Measurements from ENCODE around the gene ATP1A2. TPM values are rescaled to one million over a fixed set of nuclear protein-coding genes. Genes with fewer than 3 reads are reported as not detected.

Gene ATP1A2
- total RNA-seq (13.2 TPM), polyA plus RNA-seq (41.5 TPM)

GRCh38 chr1:160115545-160116282 lies at the start of gene ATP1A2:
ATP1A2 (plus strand) TSS chr1:160115759; CDS start chr1:160115862, 103 bp downstream.
- H3K36me3 ChIP-seq (ENCODE audit: insufficient read depth): no peaks in the 10 kb centered on the region
- H3K4me3 ChIP-seq (ENCODE audit: low read depth, low read length): peak within 1 kb of the TSS; percentile 4
- H3K27ac ChIP-seq (ENCODE audit: low read depth): no peak within 1 kb of the TSS
- no peaks in the 10 kb centered on the region for H3K4me1 ChIP-seq (ENCODE audit: insufficient read depth)
- DNase-seq (ENCODE audit: extremely low spot score): no peak
- WGBS: 25% methylated on average over 16 of the region's 16 CpGs

GRCh38 chr1:160066829-160067745 lies 48.5 kb upstream of the ATP1A2 start:
- no peak overlapping the region for H3K27ac ChIP-seq (ENCODE audit: low read depth)
- H3K4me1 ChIP-seq (ENCODE audit: insufficient read depth): no peaks in the 10 kb centered on the region
- DNase-seq (ENCODE audit: extremely low spot score): no peak
- no peaks in the 10 kb centered on the region for H3K36me3 ChIP-seq (ENCODE audit: insufficient read depth)
- 55% methylated on average over 6 of the region's 6 CpGs for WGBS
- no peak overlapping the region for H3K4me3 ChIP-seq (ENCODE audit: low read depth, low read length)

- no peak overlapping the region for H3K27ac ChIP-seq (ENCODE audit: low read depth)
- no peak for DNase-seq (ENCODE audit: extremely low spot score)
- H3K36me3 ChIP-seq (ENCODE audit: insufficient read depth): no peaks in the 10 kb centered on the region
- no peak overlapping the region for H3K4me3 ChIP-seq (ENCODE audit: low read depth, low read length)
- no peaks in the 10 kb centered on the region for H3K4me1 ChIP-seq (ENCODE audit: insufficient read depth)
- WGBS: 73% methylated on average over 5 of the region's 5 CpGs
Measured at GRCh38 chr1:160068225-160068624, 47.3 kb upstream of the ATP1A2 start.

GRCh38 chr1:160069460-160070231 lies 45.9 kb upstream of the ATP1A2 start, which contains the start of gene KCNJ10:
KCNJ10 (minus strand) TSS chr1:160070160; CDS start chr1:160042532, 27,628 bp downstream.
- WGBS: 11% methylated on average over 32 of the region's 32 CpGs
- DNase-seq (ENCODE audit: extremely low spot score): no peak
- H3K4me1 ChIP-seq (ENCODE audit: insufficient read depth): no peaks in the 10 kb centered on the region
- no peaks in the 10 kb centered on the region for H3K36me3 ChIP-seq (ENCODE audit: insufficient read depth)
- H3K27ac ChIP-seq (ENCODE audit: low read depth): no peak within 1 kb of the TSS
- H3K4me3 ChIP-seq (ENCODE audit: low read depth, low read length): peak within 1 kb of the TSS; percentile 29

- Histone ChIP-seq H3K36me3 (ENCODE audit: insufficient read depth) (no peaks in the 10 kb centered on the region), H3K27ac (ENCODE audit: low read depth) (no peak overlapping the region), H3K4me1 (ENCODE audit: insufficient read depth) (no peaks in the 10 kb centered on the region), H3K4me3 (ENCODE audit: low read depth, low read length) (peak overlapping the region; percentile 29)
- 2% methylated on average over 46 of the region's 46 CpGs for WGBS
- peak; percentile 31 for DNase-seq (ENCODE audit: extremely low spot score)
Measured at GRCh38 chr1:160070243-160071163, 45.1 kb upstream of the ATP1A2 start.

- Histone ChIP-seq H3K27ac (ENCODE audit: low read depth) (no peak overlapping the region), H3K4me1 (ENCODE audit: insufficient read depth) (no peaks in the 10 kb centered on the region), H3K36me3 (ENCODE audit: insufficient read depth) (no peaks in the 10 kb centered on the region), H3K4me3 (ENCODE audit: low read depth, low read length) (no peak overlapping the region)
- no peak for DNase-seq (ENCODE audit: extremely low spot score)
- 88% methylated on average over 5 of the region's 5 CpGs for WGBS
Measured at GRCh38 chr1:160071289-160071688, 44.3 kb upstream of the ATP1A2 start.

- H3K4me3 ChIP-seq (ENCODE audit: low read depth, low read length): no peak overlapping the region
- H3K4me1 ChIP-seq (ENCODE audit: insufficient read depth): no peaks in the 10 kb centered on the region
- DNase-seq (ENCODE audit: extremely low spot score): no peak
- no peaks in the 10 kb centered on the region for H3K36me3 ChIP-seq (ENCODE audit: insufficient read depth)
- H3K27ac ChIP-seq (ENCODE audit: low read depth): no peak overlapping the region
- WGBS: 75% methylated on average over 4 of the region's 4 CpGs
Measured at GRCh38 chr1:160074865-160075264, 40.7 kb upstream of the ATP1A2 start.

- no peak overlapping the region for H3K27ac ChIP-seq (ENCODE audit: low read depth)
- 58% methylated on average over 2 of the region's 2 CpGs for WGBS
- no peak for DNase-seq (ENCODE audit: extremely low spot score)
- no peaks in the 10 kb centered on the region for H3K36me3 ChIP-seq (ENCODE audit: insufficient read depth)
- no peaks in the 10 kb centered on the region for H3K4me1 ChIP-seq (ENCODE audit: insufficient read depth)
- no peak overlapping the region for H3K4me3 ChIP-seq (ENCODE audit: low read depth, low read length)
Measured at GRCh38 chr1:160075836-160076235, 39.7 kb upstream of the ATP1A2 start.

- Histone ChIP-seq H3K27ac (ENCODE audit: low read depth) (no peak overlapping the region), H3K36me3 (ENCODE audit: insufficient read depth) (no peaks in the 10 kb centered on the region), H3K4me3 (ENCODE audit: low read depth, low read length) (no peak overlapping the region), H3K4me1 (ENCODE audit: insufficient read depth) (no peaks in the 10 kb centered on the region)
- WGBS: 77% methylated on average over 3 of the region's 3 CpGs
- DNase-seq (ENCODE audit: extremely low spot score): no peak
Measured at GRCh38 chr1:160076295-160076694, 39.3 kb upstream of the ATP1A2 start.

- Histone ChIP-seq H3K27ac (ENCODE audit: low read depth) (no peak overlapping the region), H3K4me3 (ENCODE audit: low read depth, low read length) (no peak overlapping the region), H3K4me1 (ENCODE audit: insufficient read depth) (no peaks in the 10 kb centered on the region), H3K36me3 (ENCODE audit: insufficient read depth) (no peaks in the 10 kb centered on the region)
- DNase-seq (ENCODE audit: extremely low spot score): no peak
Measured at GRCh38 chr1:160077486-160077885, 38.1 kb upstream of the ATP1A2 start.

- H3K36me3 ChIP-seq (ENCODE audit: insufficient read depth): no peaks in the 10 kb centered on the region
- no peak for DNase-seq (ENCODE audit: extremely low spot score)
- H3K4me1 ChIP-seq (ENCODE audit: insufficient read depth): no peaks in the 10 kb centered on the region
- H3K27ac ChIP-seq (ENCODE audit: low read depth): no peak overlapping the region
- 26% methylated on average over 8 of the region's 8 CpGs for WGBS
- H3K4me3 ChIP-seq (ENCODE audit: low read depth, low read length): no peak overlapping the region
Measured at GRCh38 chr1:160078512-160079195, 36.9 kb upstream of the ATP1A2 start.

- 75% methylated on average over 4 of the region's 4 CpGs for WGBS
- no peak overlapping the region for H3K27ac ChIP-seq (ENCODE audit: low read depth)
- H3K36me3 ChIP-seq (ENCODE audit: insufficient read depth): no peaks in the 10 kb centered on the region
- no peak overlapping the region for H3K4me3 ChIP-seq (ENCODE audit: low read depth, low read length)
- no peak for DNase-seq (ENCODE audit: extremely low spot score)
- H3K4me1 ChIP-seq (ENCODE audit: insufficient read depth): peaks cover 2% of the 10 kb centered on the region
Measured at GRCh38 chr1:160079448-160079847, 36.1 kb upstream of the ATP1A2 start.
